Measurements from ENCODE around the gene OR2D3. TPM values are rescaled to one million over a fixed set of nuclear protein-coding genes. Genes with fewer than 3 reads are reported as not detected.
"Not testable (repeated sequence)": the region's sequence is repeated elsewhere in the genome, so short reads cannot be mapped to it uniquely, and the experiment has no call there.

OR2D3 gene
- total RNA-seq, 4 donors from 2014 or later = not detected

DNA sequence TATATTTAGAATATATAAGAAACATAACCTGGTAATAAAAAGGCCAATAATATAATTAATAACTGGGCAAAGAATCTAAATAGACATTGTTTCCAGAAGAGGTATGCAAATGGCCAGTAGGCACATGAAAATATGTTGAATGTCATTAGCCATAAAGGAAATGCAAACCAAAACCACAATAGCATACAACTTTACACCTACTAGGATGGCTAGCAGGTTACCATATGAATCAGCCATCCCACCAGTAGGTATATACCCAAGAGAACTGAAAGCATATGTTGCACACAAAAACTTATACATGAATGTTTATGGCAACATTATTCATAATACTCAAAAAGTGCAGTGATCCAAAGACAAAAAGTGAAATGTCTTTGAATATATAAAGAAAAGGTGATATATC, 25.8 kb upstream of the OR2D3 start:
- Histone ChIP-seq H3K27ac (no peak overlapping the region), H3K4me1 (no peaks in the 10 kb centered on the region), H3K4me3 (no peak overlapping the region), H3K36me3 (no peaks in the 10 kb centered on the region), H3K9me3 (no peaks in the 10 kb centered on the region), H3K27me3 (no peaks in the 10 kb centered on the region)
- no peak for DNase-seq (ENCODE audit: low spot score in 2 of 2)
- TF ChIP-seq, protein P1, sequence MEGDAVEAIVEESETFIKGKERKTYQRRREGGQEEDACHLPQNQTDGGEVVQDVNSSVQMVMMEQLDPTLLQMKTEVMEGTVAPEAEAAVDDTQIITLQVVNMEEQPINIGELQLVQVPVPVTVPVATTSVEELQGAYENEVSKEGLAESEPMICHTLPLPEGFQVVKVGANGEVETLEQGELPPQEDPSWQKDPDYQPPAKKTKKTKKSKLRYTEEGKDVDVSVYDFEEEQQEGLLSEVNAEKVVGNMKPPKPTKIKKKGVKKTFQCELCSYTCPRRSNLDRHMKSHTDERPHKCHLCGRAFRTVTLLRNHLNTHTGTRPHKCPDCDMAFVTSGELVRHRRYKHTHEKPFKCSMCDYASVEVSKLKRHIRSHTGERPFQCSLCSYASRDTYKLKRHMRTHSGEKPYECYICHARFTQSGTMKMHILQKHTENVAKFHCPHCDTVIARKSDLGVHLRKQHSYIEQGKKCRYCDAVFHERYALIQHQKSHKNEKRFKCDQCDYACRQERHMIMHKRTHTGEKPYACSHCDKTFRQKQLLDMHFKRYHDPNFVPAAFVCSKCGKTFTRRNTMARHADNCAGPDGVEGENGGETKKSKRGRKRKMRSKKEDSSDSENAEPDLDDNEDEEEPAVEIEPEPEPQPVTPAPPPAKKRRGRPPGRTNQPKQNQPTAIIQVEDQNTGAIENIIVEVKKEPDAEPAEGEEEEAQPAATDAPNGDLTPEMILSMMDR (IDR thresholded peaks at IDR 0.05) = no peak
- TF ChIP-seq POLR2A (IDR thresholded peaks at IDR 0.05) = no peak
- TF ChIP-seq EP300 (IDR thresholded peaks at IDR 0.05) = no peak

DNA sequence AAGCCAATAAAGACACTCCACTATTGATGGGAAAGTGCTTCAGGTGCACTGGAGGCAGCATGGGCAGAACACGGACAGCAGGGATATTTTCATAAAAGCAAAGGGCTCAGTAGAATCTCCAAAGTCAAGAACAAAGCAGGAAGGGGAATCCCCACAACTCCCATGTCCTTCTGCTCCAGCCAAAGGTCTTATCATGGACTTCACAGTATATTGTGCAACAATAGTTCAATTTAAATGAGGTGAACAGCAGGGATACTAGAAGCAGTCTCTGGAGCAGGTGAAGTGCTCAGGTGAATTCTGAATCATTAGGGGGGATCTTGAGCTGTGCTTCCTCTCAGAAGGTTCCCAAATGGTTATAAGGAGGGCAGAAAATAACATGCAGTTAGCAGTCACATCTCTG, 21.9 kb upstream of the OR2D3 start:
- no peaks in the 10 kb centered on the region for H3K27me3 ChIP-seq
- no peaks in the 10 kb centered on the region for H3K36me3 ChIP-seq
- H3K9me3 ChIP-seq = no peaks in the 10 kb centered on the region
- TF ChIP-seq EP300 (IDR thresholded peaks at IDR 0.05) (no peak), POLR2A (IDR thresholded peaks at IDR 0.05) (no peak)
- TF ChIP-seq, protein P1 (IDR thresholded peaks at IDR 0.05) = no peak
- H3K27ac ChIP-seq = no peak overlapping the region
- 69 to 81% methylated on average over 1 of the region's 1 CpG for WGBS, 2 donors
- no peak overlapping the region for H3K4me3 ChIP-seq
- no peak for DNase-seq (ENCODE audit: low spot score in 2 of 2)
- H3K4me1 ChIP-seq = no peaks in the 10 kb centered on the region

DNA sequence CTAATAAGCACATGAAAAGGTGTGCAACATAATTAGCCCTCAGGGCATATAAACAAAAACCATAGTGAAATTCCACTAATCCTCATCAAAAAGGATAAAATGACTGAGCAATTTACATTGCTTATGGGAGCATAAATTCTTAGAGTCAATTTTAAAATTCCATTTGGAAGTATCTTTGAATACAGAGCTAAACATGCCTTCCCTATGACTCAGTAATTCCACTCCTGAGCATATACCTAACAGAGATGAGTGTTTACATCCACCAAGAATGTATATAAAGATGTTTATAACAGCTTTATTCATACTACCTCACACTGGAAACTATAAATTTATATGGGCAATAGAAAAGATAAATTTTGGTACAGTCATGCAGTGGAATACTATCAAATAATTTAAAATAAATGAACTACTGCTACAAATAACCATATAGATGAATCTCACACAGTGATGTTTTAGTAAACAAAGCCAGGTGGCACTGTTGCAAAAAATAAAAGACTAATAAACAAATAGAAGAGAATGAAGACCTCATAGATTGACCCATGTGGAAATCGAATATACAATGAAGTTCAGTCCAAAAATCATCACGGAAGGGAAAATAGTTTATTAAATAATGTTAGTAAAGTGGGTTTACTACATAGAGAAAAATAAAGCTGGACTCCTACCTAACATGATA, 20.3 kb upstream of the OR2D3 start:
- Histone ChIP-seq H3K9me3 (no peaks in the 10 kb centered on the region), H3K27me3 (no peaks in the 10 kb centered on the region), H3K36me3 (no peaks in the 10 kb centered on the region), H3K27ac (no peak overlapping the region), H3K4me3 (no peak overlapping the region), H3K4me1 (no peaks in the 10 kb centered on the region)
- no peak for DNase-seq (ENCODE audit: low spot score in 2 of 2)
- TF ChIP-seq POLR2A (IDR thresholded peaks at IDR 0.05) (no peak), EP300 (IDR thresholded peaks at IDR 0.05) (no peak)
- TF ChIP-seq, protein P1 (IDR thresholded peaks at IDR 0.05) = no peak
- WGBS, 2 donors = 69 to 75% methylated on average over 2 of the region's 2 CpGs

DNA sequence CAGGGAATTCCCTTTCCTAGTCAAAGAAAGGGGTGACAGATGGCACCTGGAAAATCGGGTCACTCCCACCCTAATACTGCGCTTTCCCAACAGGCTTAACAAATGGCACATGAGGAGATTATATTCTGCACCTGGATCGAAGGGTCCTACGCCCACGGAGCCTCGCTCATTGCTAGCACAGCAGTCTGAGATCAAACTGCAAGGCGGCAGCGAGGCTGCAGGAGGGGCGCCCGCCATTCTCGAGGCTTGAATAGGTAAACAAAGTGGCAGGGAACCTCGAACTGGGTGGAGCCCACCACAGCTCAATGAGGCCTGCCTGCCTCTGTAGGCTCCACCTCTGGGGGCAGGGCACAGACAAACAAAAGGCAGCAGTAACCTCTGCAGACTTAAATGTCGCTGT, 16.0 kb upstream of the OR2D3 start:
- H3K27ac ChIP-seq; H3K9me3 ChIP-seq; H3K27me3 ChIP-seq; H3K4me1 ChIP-seq; H3K36me3 ChIP-seq; H3K4me3 ChIP-seq; DNase-seq (ENCODE audit: low spot score in 2 of 2): not testable (repeated sequence)
- whole genome bisulfite sequencing, 2 donors = 82 to 84% methylated on average over 13 of the region's 13 CpGs

DNA sequence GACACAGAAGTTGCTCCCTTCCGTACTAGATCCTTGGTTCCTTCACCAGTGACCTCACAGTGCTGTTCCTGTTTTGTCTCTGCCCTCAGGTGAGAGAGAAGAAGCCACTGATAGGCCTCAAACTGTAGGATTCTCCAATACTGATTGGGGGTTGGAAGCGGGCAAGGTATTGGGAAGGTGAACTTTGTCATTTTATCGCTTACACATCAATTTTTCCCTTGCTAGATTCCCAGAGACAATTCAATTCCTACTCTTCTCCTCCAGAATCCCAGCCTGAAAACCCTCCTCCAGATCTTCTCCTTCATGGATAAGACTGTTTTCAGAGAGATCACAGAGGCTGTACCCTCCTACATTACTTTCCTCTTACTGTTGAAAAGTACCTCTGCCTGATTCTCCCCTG, 9.4 kb upstream of the OR2D3 start:
- TF ChIP-seq POLR2A (IDR thresholded peaks at IDR 0.05) = no peak
- TF ChIP-seq, protein P1 (IDR thresholded peaks at IDR 0.05) = no peak
- no peak for TF ChIP-seq EP300 (IDR thresholded peaks at IDR 0.05)
- no peak for DNase-seq (ENCODE audit: low spot score in 2 of 2)
- WGBS, 2 donors = 89 to 93% methylated on average over 3 of the region's 3 CpGs
- no peaks in the 10 kb centered on the region for H3K27me3 ChIP-seq
- H3K4me1 ChIP-seq = peaks cover 0 to 7% (median 0%) of the 10 kb centered on the region in 4 donors
- H3K4me3 ChIP-seq = no peak overlapping the region
- H3K9me3 ChIP-seq = no peaks in the 10 kb centered on the region
- no peak overlapping the region for H3K27ac ChIP-seq
- no peaks in the 10 kb centered on the region for H3K36me3 ChIP-seq

DNA sequence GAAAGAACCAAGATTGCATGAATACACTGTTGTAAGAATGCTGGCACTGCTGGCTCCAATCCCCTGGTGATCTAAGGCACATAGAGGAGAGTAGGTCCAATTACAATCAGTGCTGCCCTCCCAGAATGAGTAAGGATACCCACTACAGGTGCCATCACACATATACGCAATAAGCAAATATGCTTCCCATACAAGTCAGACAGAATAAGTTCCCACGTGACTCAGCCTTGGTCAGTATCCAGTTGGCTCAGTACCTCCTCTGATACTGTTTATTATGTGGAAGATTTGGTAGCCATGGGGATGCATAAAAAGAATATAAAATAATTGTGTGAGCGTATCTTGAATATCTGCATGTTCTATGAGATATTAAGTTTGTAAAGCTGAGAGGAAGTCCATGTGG, 8.9 kb upstream of the OR2D3 start:
- TF ChIP-seq POLR2A (IDR thresholded peaks at IDR 0.05) (no peak), EP300 (IDR thresholded peaks at IDR 0.05) (no peak)
- TF ChIP-seq, protein P1 (IDR thresholded peaks at IDR 0.05) = no peak
- Histone ChIP-seq H3K4me3 (no peak overlapping the region), H3K9me3 (no peaks in the 10 kb centered on the region), H3K36me3 (no peaks in the 10 kb centered on the region), H3K4me1 (peaks cover 0 to 7% (median 0%) of the 10 kb centered on the region in 4 donors), H3K27me3 (no peaks in the 10 kb centered on the region), H3K27ac (no peak overlapping the region)
- 54% methylated on average over 3 of the region's 3 CpGs for WGBS, 2 donors
- DNase-seq (ENCODE audit: low spot score in 2 of 2) = no peak
